ENCODE results near the gene RNF213.

DNA sequence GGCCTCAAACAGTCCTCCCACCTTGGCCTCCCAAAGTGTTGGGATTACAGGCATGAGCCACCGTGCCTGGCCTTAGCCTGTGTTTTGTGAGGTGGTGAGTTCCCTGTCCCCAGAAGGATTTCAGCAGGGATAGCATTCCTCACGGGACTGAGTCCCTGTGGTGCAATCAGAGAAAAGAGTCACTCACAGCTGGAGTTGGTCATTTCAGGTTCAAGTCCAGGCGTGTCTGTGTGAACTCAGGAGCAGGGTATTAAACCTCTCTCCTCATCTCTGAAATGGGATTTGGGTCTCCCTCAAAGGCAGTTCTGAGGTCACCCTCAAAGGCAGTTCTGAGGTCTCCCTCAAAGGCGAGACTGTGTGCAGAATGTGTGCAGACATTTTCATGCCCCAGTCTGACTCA lies 187.1 kb downstream of the RNF213 start:
- TF ChIP-seq, protein P1, sequence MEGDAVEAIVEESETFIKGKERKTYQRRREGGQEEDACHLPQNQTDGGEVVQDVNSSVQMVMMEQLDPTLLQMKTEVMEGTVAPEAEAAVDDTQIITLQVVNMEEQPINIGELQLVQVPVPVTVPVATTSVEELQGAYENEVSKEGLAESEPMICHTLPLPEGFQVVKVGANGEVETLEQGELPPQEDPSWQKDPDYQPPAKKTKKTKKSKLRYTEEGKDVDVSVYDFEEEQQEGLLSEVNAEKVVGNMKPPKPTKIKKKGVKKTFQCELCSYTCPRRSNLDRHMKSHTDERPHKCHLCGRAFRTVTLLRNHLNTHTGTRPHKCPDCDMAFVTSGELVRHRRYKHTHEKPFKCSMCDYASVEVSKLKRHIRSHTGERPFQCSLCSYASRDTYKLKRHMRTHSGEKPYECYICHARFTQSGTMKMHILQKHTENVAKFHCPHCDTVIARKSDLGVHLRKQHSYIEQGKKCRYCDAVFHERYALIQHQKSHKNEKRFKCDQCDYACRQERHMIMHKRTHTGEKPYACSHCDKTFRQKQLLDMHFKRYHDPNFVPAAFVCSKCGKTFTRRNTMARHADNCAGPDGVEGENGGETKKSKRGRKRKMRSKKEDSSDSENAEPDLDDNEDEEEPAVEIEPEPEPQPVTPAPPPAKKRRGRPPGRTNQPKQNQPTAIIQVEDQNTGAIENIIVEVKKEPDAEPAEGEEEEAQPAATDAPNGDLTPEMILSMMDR (IDR thresholded peaks at IDR 0.05; ENCODE audit: insufficient read depth, low read length): no peak
- no peak for TF ChIP-seq POLR2AphosphoS5 (IDR thresholded peaks at IDR 0.05; ENCODE audit: low read depth)
